Prostate gland (tissue), 2 donors: ENCODE data around the gene ATXN7.

Source experiments
- POLR2A ChIP-seq: fragments of 450-650 bp; IDR thresholded peaks from one replicate; pipeline ENCODE4 v1.6.1; 2016; ENCODE audit warnings: antibody characterized with exemption, mild to moderate bottlenecking
- POLR2AphosphoS5 ChIP-seq: sonication (generic); formaldehyde crosslinking; IDR thresholded peaks from one replicate; pipeline ENCODE4 v1.6.1; 2017; ENCODE audit warnings: antibody characterized with exemption
- TF ChIP-seq, protein P1 (sequence below), 4 experiments: fragments of 200-600 bp in 2 of 4; fragments of 450-650 bp in 2 of 4; sonication (generic) in 2 of 4; IDR thresholded peaks; 1 replicate in 3 of 4; 2 replicates in 1 of 4; pipeline ENCODE4 v1.5.1; 2016 to 2019; ENCODE audit warnings: antibody characterized with exemption in 4 of 4, mild to moderate bottlenecking in 2 of 4, moderate library complexity in 2 of 4

- TF ChIP-seq POLR2A (no peak), POLR2AphosphoS5 (no peak)
- TF ChIP-seq, protein P1, sequence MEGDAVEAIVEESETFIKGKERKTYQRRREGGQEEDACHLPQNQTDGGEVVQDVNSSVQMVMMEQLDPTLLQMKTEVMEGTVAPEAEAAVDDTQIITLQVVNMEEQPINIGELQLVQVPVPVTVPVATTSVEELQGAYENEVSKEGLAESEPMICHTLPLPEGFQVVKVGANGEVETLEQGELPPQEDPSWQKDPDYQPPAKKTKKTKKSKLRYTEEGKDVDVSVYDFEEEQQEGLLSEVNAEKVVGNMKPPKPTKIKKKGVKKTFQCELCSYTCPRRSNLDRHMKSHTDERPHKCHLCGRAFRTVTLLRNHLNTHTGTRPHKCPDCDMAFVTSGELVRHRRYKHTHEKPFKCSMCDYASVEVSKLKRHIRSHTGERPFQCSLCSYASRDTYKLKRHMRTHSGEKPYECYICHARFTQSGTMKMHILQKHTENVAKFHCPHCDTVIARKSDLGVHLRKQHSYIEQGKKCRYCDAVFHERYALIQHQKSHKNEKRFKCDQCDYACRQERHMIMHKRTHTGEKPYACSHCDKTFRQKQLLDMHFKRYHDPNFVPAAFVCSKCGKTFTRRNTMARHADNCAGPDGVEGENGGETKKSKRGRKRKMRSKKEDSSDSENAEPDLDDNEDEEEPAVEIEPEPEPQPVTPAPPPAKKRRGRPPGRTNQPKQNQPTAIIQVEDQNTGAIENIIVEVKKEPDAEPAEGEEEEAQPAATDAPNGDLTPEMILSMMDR (IDR thresholded peaks at IDR 0.05), result no peak
These were observed 145.1 kb downstream of the ATXN7 start for GRCh38 chr3:64008487-64009351.
